Gastrocnemius medialis (tissue), 4 donors: ENCODE results near the gene PACS2.

Experiments used
- CTCF ChIP-seq, 5 experiments: fragments of 450-650 bp in 3 of 5; fragments of 200-600 bp in 2 of 5; sonication (generic) in 2 of 5; IDR thresholded peaks in 4 of 5; conservative IDR thresholded peaks in 1 of 5; 1 replicate in 4 of 5; 2 replicates in 1 of 5; pipeline ENCODE4 v1.5.1; 2016 to 2019; ENCODE audit warnings: antibody characterized with exemption in 5 of 5, mild to moderate bottlenecking in 3 of 5, moderate library complexity in 3 of 5
- POLR2A ChIP-seq, 2 donors: fragments of 450-650 bp; IDR thresholded peaks; one replicate each; pipeline ENCODE4 v1.6.1; 2017; ENCODE audit warnings: antibody characterized with exemption in 2 of 2, mild to moderate bottlenecking in 2 of 2, moderate library complexity in 2 of 2

GRCh38 chr14:105425823-105426247 is 111.3 kb downstream of the PACS2 start:
- TF ChIP-seq POLR2A (IDR thresholded peaks at IDR 0.05) = no peak
- TF ChIP-seq CTCF (IDR thresholded peaks at IDR 0.05 in 4 of 5, conservative IDR thresholded peaks at IDR 0.05 in 1 of 5) = no peak
